ENCODE data around the gene NFATC2. TPM values are rescaled to one million over a fixed set of nuclear protein-coding genes. Genes with fewer than 3 reads are reported as not detected.

The NFATC2 gene
- total RNA-seq, 1 donor from 2014 or later, result 3.9 TPM

DNA sequence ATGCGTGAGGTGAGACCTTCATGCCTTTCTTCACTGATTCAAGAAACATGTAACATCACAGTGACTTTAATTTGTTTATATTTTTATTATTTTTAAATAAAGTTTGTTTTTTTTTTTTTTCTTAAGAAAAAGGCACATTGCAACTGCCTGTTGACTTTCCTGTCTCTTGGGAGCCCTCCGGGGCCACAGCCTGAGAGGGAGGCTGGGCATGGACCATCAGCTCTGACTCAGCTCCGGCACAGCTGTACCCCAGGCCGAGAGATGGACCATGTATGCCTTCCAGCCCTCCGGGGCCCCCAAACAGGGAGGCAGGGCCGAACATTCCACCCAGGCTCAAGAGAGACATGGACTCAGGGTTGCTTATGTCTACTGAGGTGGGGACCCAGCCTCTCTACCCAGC lies 99.9 kb downstream of the NFATC2 start:
- Histone ChIP-seq H3K36me3 (ENCODE audit: insufficient read depth, low read length) (no peaks in the 10 kb centered on the region), H3K79me2 (ENCODE audit: insufficient read depth, low read length) (no peaks in the 10 kb centered on the region), H3K9me3 (ENCODE audit: insufficient read depth, low read depth, low read length) (no peaks in the 10 kb centered on the region), H4K20me1 (ENCODE audit: insufficient read depth, low read length) (no peaks in the 10 kb centered on the region), H3K4me3 (ENCODE audit: insufficient read depth, low read depth, low read length) (no peak overlapping the region), H3K9ac (ENCODE audit: low read length) (no peak overlapping the region), H3K4me2 (ENCODE audit: low read length) (no peak overlapping the region), H3K4me1 (ENCODE audit: insufficient read depth, low read length) (peaks cover 21% of the 10 kb centered on the region), H3K27ac (ENCODE audit: low read depth, low read length) (no peak overlapping the region), H2AFZ (ENCODE audit: low read depth, low read length) (no peak overlapping the region), H3K27me3 (ENCODE audit: insufficient read depth, low read length) (no peaks in the 10 kb centered on the region)
- H3K4me1 Mint-ChIP-seq (ENCODE audit: low read depth, unreplicated experiment), result peaks cover 28% of the 10 kb centered on the region
- H3K27ac Mint-ChIP-seq (ENCODE audit: unreplicated experiment), result no peak overlapping the region
- H3K9me3 Mint-ChIP-seq (ENCODE audit: unreplicated experiment), result no peaks in the 10 kb centered on the region
- peaks cover 12% of the 10 kb centered on the region for H3K36me3 Mint-ChIP-seq (ENCODE audit: low read depth, unreplicated experiment)
- no peaks in the 10 kb centered on the region for H3K27me3 Mint-ChIP-seq (ENCODE audit: low read depth, unreplicated experiment)
- H3K4me3 Mint-ChIP-seq (ENCODE audit: unreplicated experiment), result no peak overlapping the region
- FAIRE-seq (no peak), DNase-seq (ENCODE audit: low read depth) (no peak)
- no peak for TF ChIP-seq EZH2 (IDR thresholded peaks at IDR 0.05; ENCODE audit: insufficient read depth, low read length)
- TF ChIP-seq, protein P1, sequence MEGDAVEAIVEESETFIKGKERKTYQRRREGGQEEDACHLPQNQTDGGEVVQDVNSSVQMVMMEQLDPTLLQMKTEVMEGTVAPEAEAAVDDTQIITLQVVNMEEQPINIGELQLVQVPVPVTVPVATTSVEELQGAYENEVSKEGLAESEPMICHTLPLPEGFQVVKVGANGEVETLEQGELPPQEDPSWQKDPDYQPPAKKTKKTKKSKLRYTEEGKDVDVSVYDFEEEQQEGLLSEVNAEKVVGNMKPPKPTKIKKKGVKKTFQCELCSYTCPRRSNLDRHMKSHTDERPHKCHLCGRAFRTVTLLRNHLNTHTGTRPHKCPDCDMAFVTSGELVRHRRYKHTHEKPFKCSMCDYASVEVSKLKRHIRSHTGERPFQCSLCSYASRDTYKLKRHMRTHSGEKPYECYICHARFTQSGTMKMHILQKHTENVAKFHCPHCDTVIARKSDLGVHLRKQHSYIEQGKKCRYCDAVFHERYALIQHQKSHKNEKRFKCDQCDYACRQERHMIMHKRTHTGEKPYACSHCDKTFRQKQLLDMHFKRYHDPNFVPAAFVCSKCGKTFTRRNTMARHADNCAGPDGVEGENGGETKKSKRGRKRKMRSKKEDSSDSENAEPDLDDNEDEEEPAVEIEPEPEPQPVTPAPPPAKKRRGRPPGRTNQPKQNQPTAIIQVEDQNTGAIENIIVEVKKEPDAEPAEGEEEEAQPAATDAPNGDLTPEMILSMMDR (IDR thresholded peaks at IDR 0.05; ENCODE audit: insufficient read depth, low read depth, low read length), result no peak

DNA sequence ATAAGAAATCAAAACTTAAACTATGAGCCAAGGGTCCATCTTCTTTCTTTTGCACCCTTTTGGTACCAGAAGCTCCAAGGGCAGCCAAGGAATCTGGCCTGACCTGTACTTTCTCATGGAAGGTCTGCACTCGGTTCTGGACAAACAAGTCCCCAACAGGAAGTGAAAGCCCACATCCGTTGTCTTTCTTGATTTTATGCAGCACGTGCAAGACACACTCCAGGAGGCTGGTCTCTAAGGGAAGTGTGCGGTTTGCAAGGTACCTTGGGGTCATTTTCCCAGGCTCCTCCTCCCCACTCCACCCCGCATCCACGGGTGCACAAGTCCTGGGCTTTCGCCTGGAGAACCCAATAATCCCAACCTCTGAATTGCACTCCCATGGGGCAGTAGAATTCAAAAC lies 101.9 kb downstream of the NFATC2 start:
- H3K9ac ChIP-seq (ENCODE audit: low read length), result no peak overlapping the region
- Mint-ChIP-seq H3K27me3 (ENCODE audit: low read depth, unreplicated experiment) (no peaks in the 10 kb centered on the region), H3K36me3 (ENCODE audit: low read depth, unreplicated experiment) (peaks cover 12% of the 10 kb centered on the region), H3K9me3 (ENCODE audit: unreplicated experiment) (no peaks in the 10 kb centered on the region), H3K4me1 (ENCODE audit: low read depth, unreplicated experiment) (peaks cover 11% of the 10 kb centered on the region), H3K27ac (ENCODE audit: unreplicated experiment) (no peak overlapping the region), H3K4me3 (ENCODE audit: unreplicated experiment) (no peak overlapping the region)
- FAIRE-seq (no peak), DNase-seq (ENCODE audit: low read depth) (no peak)
- H3K27me3 ChIP-seq (ENCODE audit: insufficient read depth, low read length), result no peaks in the 10 kb centered on the region
- H3K9me3 ChIP-seq (ENCODE audit: insufficient read depth, low read depth, low read length), result no peaks in the 10 kb centered on the region
- H3K79me2 ChIP-seq (ENCODE audit: insufficient read depth, low read length), result no peaks in the 10 kb centered on the region
- H3K36me3 ChIP-seq (ENCODE audit: insufficient read depth, low read length), result no peaks in the 10 kb centered on the region
- no peak overlapping the region for H2AFZ ChIP-seq (ENCODE audit: low read depth, low read length)
- no peak overlapping the region for H3K4me2 ChIP-seq (ENCODE audit: low read length)
- no peaks in the 10 kb centered on the region for H4K20me1 ChIP-seq (ENCODE audit: insufficient read depth, low read length)
- peaks cover 2% of the 10 kb centered on the region for H3K4me1 ChIP-seq (ENCODE audit: insufficient read depth, low read length)
- TF ChIP-seq, protein P1 (IDR thresholded peaks at IDR 0.05; ENCODE audit: insufficient read depth, low read depth, low read length), result no peak
- no peak for TF ChIP-seq EZH2 (IDR thresholded peaks at IDR 0.05; ENCODE audit: insufficient read depth, low read length)
- no peak overlapping the region for H3K4me3 ChIP-seq (ENCODE audit: insufficient read depth, low read depth, low read length)
- H3K27ac ChIP-seq (ENCODE audit: low read depth, low read length), result no peak overlapping the region

- no peaks in the 10 kb centered on the region for H3K36me3 ChIP-seq (ENCODE audit: insufficient read depth, low read length)
- H3K9ac ChIP-seq (ENCODE audit: low read length), result no peak overlapping the region
- FAIRE-seq (no peak), DNase-seq (ENCODE audit: low read depth) (no peak)
- no peak overlapping the region for H3K4me2 ChIP-seq (ENCODE audit: low read length)
- no peak overlapping the region for H3K27ac Mint-ChIP-seq (ENCODE audit: unreplicated experiment)
- H3K9me3 ChIP-seq (ENCODE audit: insufficient read depth, low read depth, low read length), result no peaks in the 10 kb centered on the region
- no peaks in the 10 kb centered on the region for H4K20me1 ChIP-seq (ENCODE audit: insufficient read depth, low read length)
- H3K36me3 Mint-ChIP-seq (ENCODE audit: low read depth, unreplicated experiment), result peaks cover 12% of the 10 kb centered on the region
- peaks cover 10% of the 10 kb centered on the region for H3K4me1 Mint-ChIP-seq (ENCODE audit: low read depth, unreplicated experiment)
- no peak overlapping the region for H3K4me3 Mint-ChIP-seq (ENCODE audit: unreplicated experiment)
- H3K27me3 Mint-ChIP-seq (ENCODE audit: low read depth, unreplicated experiment), result no peaks in the 10 kb centered on the region
- no peak overlapping the region for H2AFZ ChIP-seq (ENCODE audit: low read depth, low read length)
- H3K27me3 ChIP-seq (ENCODE audit: insufficient read depth, low read length), result no peaks in the 10 kb centered on the region
- H3K9me3 Mint-ChIP-seq (ENCODE audit: unreplicated experiment), result no peaks in the 10 kb centered on the region
- no peak overlapping the region for H3K27ac ChIP-seq (ENCODE audit: low read depth, low read length)
- no peak overlapping the region for H3K4me3 ChIP-seq (ENCODE audit: insufficient read depth, low read depth, low read length)
- no peak for TF ChIP-seq EZH2 (IDR thresholded peaks at IDR 0.05; ENCODE audit: insufficient read depth, low read length)
- TF ChIP-seq, protein P1 (IDR thresholded peaks at IDR 0.05; ENCODE audit: insufficient read depth, low read depth, low read length), result no peak
- H3K4me1 ChIP-seq (ENCODE audit: insufficient read depth, low read length), result no peaks in the 10 kb centered on the region
- H3K79me2 ChIP-seq (ENCODE audit: insufficient read depth, low read length), result no peaks in the 10 kb centered on the region
These were observed 103.3 kb downstream of the NFATC2 start for GRCh38 chr20:51439160-51439689.

Measured in astrocyte (in vitro differentiated cells and primary cell).